ENCODE measurements around the gene SLC25A21.

Gene SLC25A21

GRCh38 chr14:37140176-37140575, 32.2 kb downstream of the SLC25A21 start:
- DNase-seq = no peak

DNA sequence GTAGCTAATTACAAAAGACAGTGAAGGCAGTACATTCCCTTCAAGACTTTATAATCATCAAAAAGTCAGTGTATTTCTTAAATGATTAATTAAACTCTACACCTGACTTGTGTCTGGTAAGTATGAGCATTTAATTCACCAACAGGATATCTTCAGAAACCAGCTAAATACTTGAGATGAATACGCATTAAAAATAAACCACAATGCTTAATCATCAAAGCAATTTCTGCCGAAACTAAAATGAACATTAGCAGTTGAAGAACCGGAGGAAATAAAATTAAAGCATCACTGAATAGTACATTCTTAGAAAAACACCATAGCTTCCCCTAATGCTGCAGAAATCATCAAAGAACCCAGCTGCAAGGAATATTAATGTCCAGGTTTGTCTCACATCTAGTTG, 32.7 kb downstream of the SLC25A21 start:
- DNase-seq = no peak

DNA sequence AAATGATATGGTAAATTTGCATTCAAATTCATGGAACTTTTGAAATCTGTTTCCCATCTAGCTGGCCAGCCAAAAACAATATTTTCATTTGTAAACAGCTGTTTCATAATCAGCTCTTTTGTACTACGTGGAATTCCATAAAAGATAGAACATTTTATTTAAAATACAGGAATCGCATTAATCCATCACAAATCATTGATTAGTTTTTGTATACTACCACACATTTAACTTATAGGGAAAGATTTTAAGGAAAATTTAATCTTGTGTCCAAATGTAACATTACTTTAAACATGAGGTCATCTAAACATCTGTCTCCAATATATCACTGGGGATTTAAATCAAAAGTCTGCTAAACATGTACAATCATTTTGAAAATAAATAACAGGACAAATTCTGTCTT, 33.5 kb downstream of the SLC25A21 start:
- DNase-seq = no peak

DNA sequence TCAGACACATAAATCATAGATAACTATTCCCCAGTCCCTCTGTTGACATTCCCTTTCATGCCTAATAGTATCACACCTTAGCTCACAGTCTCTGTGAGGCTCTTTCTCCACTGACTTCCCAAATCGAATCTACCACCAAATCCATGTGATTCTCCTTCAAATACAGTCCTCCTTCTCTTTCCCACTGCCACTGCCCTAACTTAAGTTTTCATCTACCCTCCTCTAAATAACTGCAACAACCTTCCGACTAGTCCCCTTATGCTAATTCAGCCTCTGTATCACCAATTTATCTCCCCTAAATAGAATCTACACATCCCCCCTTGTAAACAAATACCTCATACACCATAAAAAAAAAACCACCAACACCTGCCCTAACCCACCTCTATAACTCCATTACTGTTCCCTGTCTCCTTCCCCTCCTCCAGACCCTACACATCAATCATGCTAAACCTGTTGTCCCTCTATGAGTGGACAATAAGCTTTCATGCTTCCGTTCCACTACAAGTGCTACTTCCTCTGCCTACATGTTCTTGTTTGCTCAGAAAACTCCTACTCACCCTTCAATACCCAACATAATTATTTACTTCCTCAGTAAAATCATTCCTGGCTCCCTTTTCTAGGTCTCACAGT, 39.0 kb downstream of the SLC25A21 start:
- no peak for DNase-seq

DNA sequence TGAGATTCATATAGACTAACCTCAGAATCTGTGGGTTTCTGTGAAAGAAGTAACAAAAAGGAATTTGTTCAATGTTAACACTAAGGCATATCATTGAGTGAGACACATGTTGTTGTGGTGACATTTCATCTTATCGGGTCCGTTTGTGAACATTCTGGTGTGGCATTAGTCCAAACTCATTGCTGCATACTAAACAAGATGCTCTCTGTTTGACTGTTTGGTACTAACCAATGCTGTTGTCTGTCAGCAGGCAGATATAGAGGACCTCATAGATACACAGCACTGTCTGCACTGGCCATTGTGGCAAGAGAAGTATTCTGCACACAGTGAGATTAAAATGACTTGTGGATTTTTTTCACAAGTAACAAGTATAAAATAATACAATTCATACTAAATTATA, 41.2 kb downstream of the SLC25A21 start:
- no peak for DNase-seq

GRCh38 chr14:37129047-37129446, 43.4 kb downstream of the SLC25A21 start:
- DNase-seq = no peak

GRCh38 chr14:37124614-37125013, 47.8 kb downstream of the SLC25A21 start:
- DNase-seq = no peak

- no peak for DNase-seq
Observed at GRCh38 chr14:37122919-37123639, 49.3 kb downstream of the SLC25A21 start.

DNA sequence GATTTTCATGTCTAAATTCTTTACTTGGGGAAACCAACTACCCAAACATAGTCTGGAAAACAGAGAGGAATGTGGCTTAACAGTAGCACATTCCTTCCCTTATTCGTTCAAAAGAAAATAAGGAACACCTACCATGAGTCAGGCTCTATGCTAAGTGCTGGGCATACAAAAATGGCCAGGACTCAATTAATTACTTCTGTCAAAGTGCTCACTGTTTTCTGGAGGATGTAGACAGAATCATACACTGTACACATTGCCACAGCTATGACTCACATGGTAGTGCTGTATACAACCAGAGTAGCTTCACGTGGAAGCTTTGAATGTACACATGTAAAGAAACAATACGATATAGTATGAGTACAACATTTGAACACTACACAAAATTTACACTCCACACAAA, 50.1 kb downstream of the SLC25A21 start:
- DNase-seq = peak; percentile 59

DNA sequence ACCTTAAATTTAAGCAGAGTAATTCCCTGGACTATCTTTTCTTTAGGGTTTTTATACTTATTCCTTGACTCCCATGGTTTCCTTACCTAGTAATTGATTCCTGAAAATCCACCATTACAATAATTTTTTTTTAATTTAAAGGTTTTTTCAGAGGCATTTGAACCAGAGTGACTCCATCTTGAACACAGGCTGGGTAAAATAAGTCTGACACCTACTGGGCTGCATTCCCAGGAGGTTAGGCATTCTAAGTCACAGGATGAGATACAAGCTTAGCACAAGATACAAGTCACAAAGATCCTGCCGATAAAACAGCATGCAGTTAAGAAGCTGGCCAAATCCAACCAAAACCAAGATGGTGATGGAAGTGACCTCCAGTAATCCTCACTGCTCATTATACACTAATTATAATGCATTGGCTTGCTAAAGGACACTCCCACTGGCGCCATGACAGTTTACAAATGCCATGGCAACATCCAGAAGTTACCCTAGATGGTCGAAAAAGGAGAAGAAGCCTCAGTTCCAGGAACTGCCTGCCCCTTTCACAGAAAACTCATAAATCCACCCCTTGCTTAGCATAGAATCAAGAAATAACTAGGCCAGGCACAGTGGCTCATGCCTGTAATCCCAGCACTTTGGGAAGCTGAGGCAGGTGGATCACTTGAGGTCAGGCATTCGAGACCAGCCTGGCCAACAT, 53.6 kb downstream of the SLC25A21 start:
- DNase-seq = no peak

DNA sequence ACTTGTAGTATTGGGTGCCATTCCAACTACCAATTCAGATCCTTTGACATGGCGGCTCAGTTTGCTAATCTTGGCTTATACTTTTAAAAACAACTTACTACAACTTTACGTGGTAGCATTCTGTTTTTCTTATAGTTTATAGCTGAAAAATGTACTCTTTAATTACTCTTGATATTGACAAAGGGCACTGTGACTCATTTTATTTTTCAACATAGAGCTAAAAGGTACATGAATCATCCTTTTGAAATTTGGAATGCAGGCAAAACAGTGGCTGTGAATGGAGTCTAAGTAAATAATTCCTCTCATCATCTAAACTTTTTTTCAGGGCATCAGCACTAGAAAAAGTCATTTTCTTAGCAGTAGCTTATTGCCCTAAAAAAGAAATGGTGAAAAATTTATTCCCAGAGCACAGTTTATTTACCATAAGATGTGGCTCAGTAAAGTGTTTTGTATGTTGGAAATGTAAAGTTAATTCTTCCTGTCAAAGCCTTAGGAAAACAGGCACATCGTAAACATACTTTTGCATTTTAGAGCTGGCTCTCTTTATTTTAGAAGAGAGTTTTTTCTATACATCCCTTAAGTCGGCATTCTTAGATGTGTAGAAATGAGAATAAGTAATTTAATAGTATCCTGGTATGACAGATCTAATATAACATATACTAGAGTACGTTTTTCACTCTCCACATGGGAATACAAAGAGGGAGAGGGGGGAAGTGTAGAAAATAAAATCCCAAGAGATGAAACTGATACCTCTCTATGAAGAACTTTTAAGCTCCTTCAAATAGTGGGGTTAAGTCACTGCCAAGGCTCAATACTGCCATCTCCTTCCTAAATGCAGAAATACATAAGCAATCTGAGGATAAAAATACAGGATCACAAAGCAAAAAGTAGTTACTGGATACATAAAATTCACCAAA, 55.2 kb downstream of the SLC25A21 start:
- no peak for DNase-seq

DNA sequence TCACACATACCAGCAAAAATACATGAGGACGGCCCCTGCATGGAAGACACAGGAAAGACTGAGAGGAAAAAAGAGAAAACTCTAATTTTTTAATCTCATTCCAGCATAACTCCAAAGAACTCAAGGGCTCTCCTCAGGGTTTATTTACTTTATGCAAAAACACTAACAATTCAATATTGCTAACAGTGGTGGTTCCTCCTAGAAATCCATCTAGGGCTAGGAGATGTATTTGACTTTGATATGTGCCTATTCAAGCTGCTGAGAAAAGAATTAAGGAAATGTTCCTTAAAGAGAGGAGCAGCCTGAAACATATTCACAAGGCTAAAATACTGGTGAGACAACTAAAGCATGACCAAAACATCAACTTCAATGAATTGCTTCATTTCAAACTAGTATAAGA, 57.0 kb downstream of the SLC25A21 start:
- DNase-seq = no peak

DNA sequence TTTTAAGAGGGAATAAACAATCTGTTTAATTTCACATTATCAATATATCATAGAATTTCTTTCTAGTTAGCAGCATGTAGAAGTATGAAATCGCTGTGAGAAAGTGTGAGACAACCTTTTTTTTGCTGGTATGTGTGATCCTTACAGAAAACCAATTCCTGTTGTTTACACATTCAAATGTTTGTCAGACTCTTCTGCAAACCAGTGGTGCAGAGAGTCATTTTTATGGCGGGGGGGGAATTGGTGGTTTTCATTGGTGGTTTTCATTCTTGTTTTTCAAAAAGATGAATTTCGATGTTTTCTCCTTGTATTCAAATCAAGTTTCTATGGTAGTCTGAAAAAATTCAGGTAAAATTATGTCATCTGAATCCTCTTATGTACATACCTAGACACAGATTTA, 57.8 kb downstream of the SLC25A21 start:
- no peak for DNase-seq

DNA sequence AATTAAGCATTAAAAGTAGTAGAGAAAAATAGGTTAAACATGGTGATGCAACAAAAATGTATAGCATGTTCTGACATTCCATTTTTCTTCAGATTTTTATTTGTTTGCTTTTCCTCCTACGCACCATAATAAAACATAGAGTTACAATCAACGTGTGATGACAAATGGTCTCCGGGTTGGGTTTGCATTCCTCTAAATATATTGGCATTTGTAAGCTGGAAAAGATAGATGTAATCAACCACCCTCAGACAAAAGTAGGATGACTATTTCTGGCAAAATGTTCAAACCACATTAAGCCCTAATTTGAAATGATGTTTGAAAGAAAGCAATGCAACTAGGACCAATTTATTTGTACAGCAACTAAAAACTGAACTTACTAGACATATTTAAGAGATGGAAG, 58.4 kb downstream of the SLC25A21 start:
- no peak for DNase-seq

GRCh38 chr14:37098132-37098531, 74.3 kb downstream of the SLC25A21 start:
- no peak for DNase-seq

GRCh38 chr14:37094502-37094901, 77.9 kb downstream of the SLC25A21 start:
- DNase-seq = no peak

DNA sequence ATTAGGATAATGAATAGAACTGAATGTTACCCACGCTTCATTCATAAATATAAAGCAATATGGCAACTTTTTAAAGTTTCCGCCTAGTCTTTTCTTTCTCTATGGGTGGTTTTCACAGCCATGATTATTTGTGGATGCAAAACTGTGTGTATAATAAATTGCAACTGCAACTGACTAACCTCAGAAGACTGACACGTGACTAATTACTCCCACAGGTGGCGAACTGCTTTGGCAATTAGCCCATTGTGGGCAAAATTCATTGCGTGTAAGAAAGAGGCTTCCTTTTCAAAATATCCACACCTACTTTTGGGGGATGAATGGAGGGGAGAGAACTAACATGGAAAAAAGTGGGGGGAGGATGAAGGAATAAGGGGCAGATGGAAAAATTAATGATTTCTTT, 79.0 kb downstream of the SLC25A21 start:
- DNase-seq = no peak

- peak; percentile 3 for DNase-seq
Observed at GRCh38 chr14:37091651-37092050, 80.8 kb downstream of the SLC25A21 start.

DNA sequence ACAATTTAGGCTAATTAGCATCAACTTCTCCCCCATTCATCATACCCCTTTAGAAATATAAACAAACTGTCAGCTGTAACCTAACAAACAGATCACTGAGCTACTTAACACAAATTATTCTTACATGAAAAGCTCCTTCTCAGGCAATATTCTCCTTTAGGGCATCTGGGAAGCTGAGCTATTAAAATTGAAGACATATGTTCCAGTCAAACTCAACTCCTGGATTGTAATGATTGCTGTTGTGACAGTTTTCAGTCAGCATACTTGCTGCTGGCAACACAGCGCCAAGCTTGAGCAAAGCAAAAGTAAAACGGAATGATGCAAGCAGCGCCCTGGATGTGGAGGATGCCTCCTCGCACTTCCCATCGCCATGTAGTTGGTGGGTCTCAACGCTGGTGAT, 82.4 kb downstream of the SLC25A21 start:
- DNase-seq = no peak

DNA sequence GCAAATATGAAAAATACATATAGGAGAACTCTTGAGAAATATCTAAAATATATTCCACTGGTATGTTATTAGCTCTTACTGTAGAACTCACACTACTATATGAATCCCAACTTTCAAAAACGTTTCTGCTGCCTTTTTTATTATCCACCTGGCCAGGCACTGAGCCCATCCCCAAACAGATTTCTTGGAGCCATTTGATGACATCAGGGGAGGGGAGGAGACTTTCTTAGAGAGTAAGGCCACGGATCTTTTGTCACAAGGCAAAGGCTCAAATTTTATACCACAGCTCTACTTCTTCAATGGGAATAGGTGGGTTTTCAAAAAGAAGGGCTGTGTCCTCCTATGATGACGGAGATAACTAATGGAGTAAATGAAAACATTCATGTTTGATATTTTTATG, 83.0 kb downstream of the SLC25A21 start:
- no peak for DNase-seq

DNA sequence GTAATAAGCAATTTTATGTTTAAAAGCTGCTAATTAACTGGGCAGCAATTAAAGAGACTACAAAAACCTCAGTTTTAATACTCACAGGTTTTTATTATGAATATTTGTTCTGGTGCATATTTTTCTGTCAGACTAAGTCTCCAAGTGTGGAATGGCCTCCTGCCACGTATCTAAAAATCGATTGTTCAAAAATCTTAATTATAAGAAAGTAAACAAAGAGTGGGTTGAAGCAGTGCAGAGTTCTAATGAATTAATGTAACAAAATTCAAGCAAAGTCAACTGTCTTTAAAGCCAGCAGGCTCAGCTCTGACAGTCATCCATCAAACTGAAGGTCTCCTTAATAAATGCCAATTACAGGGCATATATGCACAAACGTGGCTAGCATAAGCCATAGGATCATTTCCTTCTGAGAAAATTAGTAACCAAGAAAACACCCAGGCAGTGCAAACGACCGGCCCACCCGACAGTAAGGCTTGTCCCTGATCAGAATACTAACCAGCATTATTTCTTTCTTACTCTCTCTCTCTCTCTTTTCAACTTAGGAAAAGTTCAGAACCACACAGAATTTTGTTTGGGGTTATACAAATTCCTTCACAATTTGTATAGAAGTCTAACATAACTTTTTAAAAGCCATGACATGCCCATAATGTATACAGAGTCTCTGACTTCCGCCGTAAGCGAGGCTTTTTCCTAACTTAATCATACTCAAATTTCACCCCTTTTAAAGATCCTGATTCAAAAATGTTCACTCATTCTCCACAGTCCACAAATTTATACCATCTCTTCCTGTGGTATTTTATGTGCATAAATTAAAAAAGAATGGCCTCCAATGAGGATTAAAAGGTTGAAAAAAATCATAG, 83.8 kb downstream of the SLC25A21 start:
- DNase-seq = no peak

GRCh38 chr14:37087520-37087919, 84.9 kb downstream of the SLC25A21 start:
- DNase-seq = no peak
